Kidney (tissue), 14 donors: ENCODE measurements around the gene LRP1. TPM values are rescaled to one million over a fixed set of nuclear protein-coding genes. Genes with fewer than 3 reads are reported as not detected.

Experiments
- DNase-seq, 5 donors: peaks; one replicate each; pipeline ENCODE4 v3.0.0-alpha.2; 2013 to 2020
- FAIRE-seq: peaks from 2 replicates; lab custom pipeline; 2012; peaks lifted over from hg19 to GRCh38; lab: Jason Lieb, UNC
- H3K27ac ChIP-seq, 2 donors: one replicate each; pipeline ENCODE4 v1.7.0; 2013; ENCODE audit warnings: low read depth in 2 of 2, low read length in 2 of 2, inconsistent platforms in 1 of 2
- H3K27me3 ChIP-seq: one replicate; pipeline ENCODE4 v1.7.1; 2013; ENCODE audit warnings: low read length, inconsistent platforms; ENCODE audit not compliant: control insufficient read depth, insufficient read depth
- H3K36me3 ChIP-seq, 3 donors: one replicate each; pipeline versions ENCODE4 v1.7.0 to v1.7.1; 2013; ENCODE audit warnings: low read length in 3 of 3, control low read depth in 1 of 3, inconsistent platforms in 1 of 3; ENCODE audit not compliant: insufficient read depth in 3 of 3, control insufficient read depth in 2 of 3
- H3K4me1 ChIP-seq, 3 donors: one replicate each; pipeline versions ENCODE4 v1.7.0 to v1.7.1; 2013; ENCODE audit warnings: low read length in 3 of 3, inconsistent platforms in 1 of 3, low read depth in 1 of 3; ENCODE audit not compliant: control insufficient read depth in 2 of 3, insufficient read depth in 2 of 3
- H3K4me3 ChIP-seq, 3 donors: one replicate each; pipeline versions ENCODE4 v1.7.0 to v1.8.1; 2013; ENCODE audit warnings: low read length in 3 of 3, control low read depth in 1 of 3, inconsistent platforms in 1 of 3
- H3K9ac ChIP-seq, 3 donors: one replicate each; pipeline versions ENCODE4 v1.7.0 to v1.7.1; 2013; ENCODE audit warnings: low read length in 3 of 3, control low read depth in 1 of 3, inconsistent platforms in 1 of 3
- H3K9me3 ChIP-seq, 3 donors: one replicate each; pipeline versions ENCODE4 v1.7.0 to v1.7.1; 2013; ENCODE audit warnings: low read length in 3 of 3, control low read depth in 1 of 3, inconsistent platforms in 1 of 3; ENCODE audit not compliant: control insufficient read depth in 2 of 3, insufficient read depth in 1 of 3
- intact Hi-C: fragments of 100-400 bp; cut with DNase I; formaldehyde crosslinking; loops from one replicate; pipeline ENCODE4 v1.11.1; 2022
- polyA plus RNA-seq: library from polyadenylated mRNA; stranded (reverse); fragments of 350-450 nt; fragmentation: Illumina TruSeq; extraction: RNeasy Lipid Tissue Mini Kit (QIAGEN cat#74804); gene quantifications from one replicate; pipeline ENCODE4 v1.2.3, GENCODE V29; 2014; ENCODE audit warnings: low read depth, low replicate concordance; ENCODE audit not compliant: insufficient read depth
- total RNA-seq: library from RNA; stranded (reverse); fragmentation: NEBNext Ultra II Directional; extraction: Animal tissue kit (Norgen Biotek cat#: 25700); gene quantifications from one replicate; pipeline ENCODE4 v1.2.1, GENCODE V29; 2021
- TF ChIP-seq, protein P1 (sequence below): IDR thresholded peaks from 3 replicates; pipeline ENCODE4 v1.5.1; 2012; ENCODE audit warnings: mild to moderate bottlenecking, moderate library complexity, borderline replicate concordance; ENCODE audit not compliant: insufficient read depth; ENCODE audit errors: extremely low read depth
- donor health status: control.
- donor health status: control.
- donor health status: control.
- donor health status: control.
- donor health status: control.
- donor health status: DM: yes; HTN: yes; CAD: no.
- donor health status: Normal renal cell carcinoma (clear cell type).

Gene LRP1
- total and polyA plus RNA-seq, 2 donors from 2014 or later: 18.7 to 121 TPM

DNA sequence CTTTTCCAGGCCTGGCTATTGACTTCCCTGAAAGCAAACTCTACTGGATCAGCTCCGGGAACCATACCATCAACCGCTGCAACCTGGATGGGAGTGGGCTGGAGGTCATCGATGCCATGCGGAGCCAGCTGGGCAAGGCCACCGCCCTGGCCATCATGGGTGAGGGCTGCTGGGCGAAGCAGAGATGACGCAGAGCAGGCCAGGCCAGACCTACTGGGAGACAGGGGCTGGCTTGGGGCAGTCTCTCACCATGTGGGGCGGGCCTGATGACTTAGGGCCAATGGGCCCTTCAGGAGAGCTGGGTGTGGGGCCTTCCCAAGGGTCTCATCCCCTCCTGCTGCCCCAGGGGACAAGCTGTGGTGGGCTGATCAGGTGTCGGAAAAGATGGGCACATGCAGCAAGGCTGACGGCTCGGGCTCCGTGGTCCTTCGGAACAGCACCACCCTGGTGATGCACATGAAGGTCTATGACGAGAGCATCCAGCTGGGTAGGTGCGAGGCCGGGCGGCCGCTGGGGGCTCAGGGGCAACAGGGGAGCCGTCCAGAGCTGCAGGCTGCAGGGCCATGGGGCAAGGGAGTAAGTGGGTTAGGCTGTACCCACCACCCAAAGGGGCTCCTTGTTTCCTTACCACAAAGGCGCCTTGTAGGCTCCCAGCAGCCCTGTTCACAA, 52.2 kb downstream of the LRP1 start:
- Histone ChIP-seq H3K9me3 (no peaks in the 10 kb centered on the region), H3K4me3 (no peak overlapping the region), H3K9ac (no peak overlapping the region), H3K27ac (no peak overlapping the region), H3K36me3 (peaks cover 0 to 21% (median 14%) of the 10 kb centered on the region in 3 donors), H3K4me1 (no peaks in the 10 kb centered on the region), H3K27me3 (no peaks in the 10 kb centered on the region)
- DNase-seq: no peak
- no peak for FAIRE-seq
- intact Hi-C loops: no loop called here
- TF ChIP-seq, protein P1, sequence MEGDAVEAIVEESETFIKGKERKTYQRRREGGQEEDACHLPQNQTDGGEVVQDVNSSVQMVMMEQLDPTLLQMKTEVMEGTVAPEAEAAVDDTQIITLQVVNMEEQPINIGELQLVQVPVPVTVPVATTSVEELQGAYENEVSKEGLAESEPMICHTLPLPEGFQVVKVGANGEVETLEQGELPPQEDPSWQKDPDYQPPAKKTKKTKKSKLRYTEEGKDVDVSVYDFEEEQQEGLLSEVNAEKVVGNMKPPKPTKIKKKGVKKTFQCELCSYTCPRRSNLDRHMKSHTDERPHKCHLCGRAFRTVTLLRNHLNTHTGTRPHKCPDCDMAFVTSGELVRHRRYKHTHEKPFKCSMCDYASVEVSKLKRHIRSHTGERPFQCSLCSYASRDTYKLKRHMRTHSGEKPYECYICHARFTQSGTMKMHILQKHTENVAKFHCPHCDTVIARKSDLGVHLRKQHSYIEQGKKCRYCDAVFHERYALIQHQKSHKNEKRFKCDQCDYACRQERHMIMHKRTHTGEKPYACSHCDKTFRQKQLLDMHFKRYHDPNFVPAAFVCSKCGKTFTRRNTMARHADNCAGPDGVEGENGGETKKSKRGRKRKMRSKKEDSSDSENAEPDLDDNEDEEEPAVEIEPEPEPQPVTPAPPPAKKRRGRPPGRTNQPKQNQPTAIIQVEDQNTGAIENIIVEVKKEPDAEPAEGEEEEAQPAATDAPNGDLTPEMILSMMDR: no peak

DNA sequence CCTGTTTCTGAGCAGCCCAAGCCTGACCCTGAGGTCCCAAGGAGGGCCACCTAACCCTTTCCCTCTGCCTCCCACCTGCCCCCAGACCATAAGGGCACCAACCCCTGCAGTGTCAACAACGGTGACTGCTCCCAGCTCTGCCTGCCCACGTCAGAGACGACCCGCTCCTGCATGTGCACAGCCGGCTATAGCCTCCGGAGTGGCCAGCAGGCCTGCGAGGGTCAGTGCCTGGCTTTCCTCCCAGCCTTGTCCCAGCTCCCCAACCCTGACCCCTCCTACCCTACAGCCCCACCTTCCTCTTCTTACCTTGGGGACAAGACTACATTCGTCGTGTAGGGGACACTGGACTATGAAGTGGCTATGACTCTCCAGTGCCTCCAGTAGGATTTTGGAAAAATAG, 52.8 kb downstream of the LRP1 start:
- intact Hi-C loops: no loop called here
- H3K36me3 ChIP-seq: peaks cover 0 to 27% (median 14%) of the 10 kb centered on the region in 3 donors
- no peak for FAIRE-seq

DNA sequence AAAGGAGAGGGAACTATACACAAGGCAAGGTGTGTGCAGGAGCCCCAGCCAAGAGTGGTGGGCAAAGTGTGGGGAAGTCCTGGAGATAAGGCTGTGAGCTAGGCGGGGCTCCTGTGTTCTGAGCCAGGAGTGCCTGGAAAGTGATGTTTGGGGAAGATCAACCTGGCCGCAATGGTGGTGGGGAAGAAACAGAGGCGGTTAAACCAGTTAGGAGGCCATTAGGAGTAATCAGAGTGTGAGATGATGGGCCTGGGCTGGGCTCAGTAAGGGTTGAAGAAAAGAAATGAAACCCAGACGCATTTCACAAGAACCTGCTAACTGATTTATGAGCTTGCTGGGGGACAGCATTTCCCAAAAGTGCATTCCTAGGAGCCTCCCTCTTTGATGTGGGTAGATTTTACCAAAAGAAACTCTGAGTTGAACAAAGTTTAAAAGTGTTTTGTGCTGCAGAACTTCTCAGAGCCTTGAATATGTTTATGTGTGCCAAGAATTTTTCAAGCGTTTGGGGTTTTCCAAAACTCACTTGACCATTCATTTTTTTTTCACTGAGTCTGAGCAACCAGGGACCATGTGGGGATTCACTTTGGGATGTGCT, 53.4 kb downstream of the LRP1 start:
- TF ChIP-seq, protein P1: no peak
- FAIRE-seq: no peak

More for the DNA sequence above, 52.8 kb downstream of the LRP1 start:
- Histone ChIP-seq H3K4me1 (no peaks in the 10 kb centered on the region), H3K4me3 (no peak overlapping the region), H3K27me3 (no peaks in the 10 kb centered on the region), H3K27ac (no peak overlapping the region), H3K9ac (no peak overlapping the region), H3K9me3 (no peaks in the 10 kb centered on the region)
- no peak for DNase-seq
- TF ChIP-seq, protein P1: no peak

More for the DNA sequence above, 53.4 kb downstream of the LRP1 start:
- intact Hi-C loops: no loop called here
- no peaks in the 10 kb centered on the region for H3K27me3 ChIP-seq
- no peak overlapping the region for H3K27ac ChIP-seq
- H3K9ac ChIP-seq: no peak overlapping the region
- no peaks in the 10 kb centered on the region for H3K9me3 ChIP-seq
- H3K4me3 ChIP-seq: no peak overlapping the region
- no peak for DNase-seq
- peaks cover 0 to 32% (median 8%) of the 10 kb centered on the region in 3 donors for H3K36me3 ChIP-seq
- H3K4me1 ChIP-seq: no peaks in the 10 kb centered on the region
